GM12891 (cell line): ENCODE results near the gene PIGZ.

Experiments used
- PAX5 ChIP-seq: IDR thresholded peaks from 2 replicates; pipeline ENCODE4 v1.6.1; 2011; ENCODE audit warnings: low read length, moderate library complexity, mild to moderate bottlenecking; ENCODE audit not compliant: insufficient read depth, severe bottlenecking
- POLR2A ChIP-seq: IDR thresholded peaks from 2 replicates; pipeline ENCODE4 v1.6.1; 2011; ENCODE audit warnings: low read depth, low read length, control low read depth
- POLR2AphosphoS5 ChIP-seq: IDR thresholded peaks from 2 replicates; pipeline ENCODE4 v1.6.1; 2011; ENCODE audit warnings: low read depth, low read length, control low read depth
- POU2F2 ChIP-seq: IDR thresholded peaks from 2 replicates; pipeline ENCODE4 v1.6.1; 2011; ENCODE audit warnings: low read depth, mild to moderate bottlenecking, control low read depth, low read length, moderate library complexity
- SPI1 ChIP-seq: IDR thresholded peaks from 2 replicates; pipeline ENCODE4 v1.6.1; 2011; ENCODE audit warnings: low read depth, low read length, control low read depth
- TAF1 ChIP-seq: IDR thresholded peaks from 2 replicates; pipeline ENCODE4 v1.6.1; 2011; ENCODE audit warnings: low read depth, low read length, control low read depth

GRCh38 chr3:196965112-196965803 lies 3.4 kb downstream of the PIGZ start:
- no peak for TF ChIP-seq POLR2A
- TF ChIP-seq POLR2AphosphoS5, result no peak
- TF ChIP-seq SPI1, result no peak
- TF ChIP-seq TAF1, result no peak
- TF ChIP-seq POU2F2, result no peak
- TF ChIP-seq PAX5, result no peak
